GM21390 (cell line): ENCODE data around the gene PLBD2.

Experiments
- ATAC-seq: cut with Tn5 transposase; IDR thresholded peaks from one replicate; pipeline ENCODE4 v1.9.1; 2021; ENCODE audit not compliant: unreplicated experiment

Gene PLBD2

DNA sequence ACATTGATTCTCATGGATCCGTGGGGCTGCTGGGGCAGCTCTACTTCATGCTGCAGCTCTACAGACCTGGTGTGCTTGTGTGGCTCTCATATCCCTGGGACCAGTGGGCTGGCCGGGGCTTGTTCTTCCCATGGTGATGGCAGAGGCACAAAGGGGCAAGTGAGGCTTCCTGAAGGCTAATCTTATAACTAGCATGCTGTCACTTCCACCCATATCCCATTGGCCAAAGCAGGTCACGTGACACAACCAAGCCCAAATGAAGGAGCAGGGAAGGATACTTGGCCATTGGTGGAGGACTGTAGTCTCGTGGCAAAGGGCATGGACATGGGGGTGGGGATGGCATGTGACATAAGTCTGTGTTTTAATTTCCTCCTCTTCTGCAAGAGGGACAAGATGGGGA is 9.9 kb downstream of the PLBD2 start:
- no peak for ATAC-seq

DNA sequence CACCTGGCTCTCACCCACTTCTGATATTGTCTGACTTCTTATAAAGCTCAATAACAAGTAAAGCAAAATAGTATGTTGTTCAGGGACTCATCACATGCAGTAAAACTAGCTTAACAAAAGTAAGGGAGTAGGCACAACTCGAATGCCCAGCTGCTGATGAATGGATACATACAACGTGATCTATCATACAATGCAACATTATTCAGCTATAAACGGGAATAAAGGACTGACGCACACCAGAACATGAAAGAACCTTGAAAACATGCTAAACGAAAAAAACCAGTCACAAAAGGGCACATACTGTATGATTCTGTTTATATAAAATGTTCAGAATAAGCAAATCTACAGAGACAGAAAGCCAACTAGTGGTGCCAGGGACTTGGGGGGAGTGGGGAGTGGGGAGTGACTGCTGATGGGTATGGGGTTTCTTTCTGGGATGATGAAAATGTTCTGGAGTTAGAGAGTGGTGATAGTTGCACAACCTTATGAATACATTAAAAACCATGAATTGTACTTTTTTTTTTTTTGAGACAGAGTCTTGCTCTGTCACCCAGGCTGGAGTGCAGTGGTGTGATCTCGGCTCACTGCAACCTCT is 11.1 kb downstream of the PLBD2 start:
- no peak for ATAC-seq

GRCh38 chr12:113370923-113371682 is 12.7 kb downstream of the PLBD2 start:
- no peak for ATAC-seq

GRCh38 chr12:113371808-113372207 is 13.4 kb downstream of the PLBD2 start:
- no peak for ATAC-seq

DNA sequence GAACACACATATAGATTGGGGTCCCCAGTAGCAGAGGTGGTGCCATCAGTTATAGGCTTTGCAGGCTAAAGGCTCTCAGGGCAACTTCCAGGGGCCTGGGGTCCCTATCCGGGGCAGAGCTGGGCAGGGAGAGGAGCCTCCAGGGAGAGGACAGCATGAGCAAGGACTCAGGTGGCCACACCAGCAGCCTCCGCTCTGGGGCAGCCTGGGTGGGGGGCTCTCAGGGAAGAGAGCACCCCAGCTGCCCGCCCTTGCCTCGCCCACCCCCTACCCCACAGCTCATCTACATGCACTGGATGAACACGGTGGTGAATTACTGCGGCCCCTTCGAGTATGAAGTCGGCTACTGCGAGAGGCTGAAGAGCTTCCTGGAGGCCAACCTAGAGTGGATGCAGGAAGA is 14.0 kb downstream of the PLBD2 start:
- ATAC-seq, result no peak

GRCh38 chr12:113373440-113373839 is 15.1 kb downstream of the PLBD2 start:
- no peak for ATAC-seq

GRCh38 chr12:113373969-113374368 is 15.6 kb downstream of the PLBD2 start:
- ATAC-seq, result no peak

- no peak for ATAC-seq
These were observed 16.5 kb downstream of the PLBD2 start for GRCh38 chr12:113374823-113375428.

DNA sequence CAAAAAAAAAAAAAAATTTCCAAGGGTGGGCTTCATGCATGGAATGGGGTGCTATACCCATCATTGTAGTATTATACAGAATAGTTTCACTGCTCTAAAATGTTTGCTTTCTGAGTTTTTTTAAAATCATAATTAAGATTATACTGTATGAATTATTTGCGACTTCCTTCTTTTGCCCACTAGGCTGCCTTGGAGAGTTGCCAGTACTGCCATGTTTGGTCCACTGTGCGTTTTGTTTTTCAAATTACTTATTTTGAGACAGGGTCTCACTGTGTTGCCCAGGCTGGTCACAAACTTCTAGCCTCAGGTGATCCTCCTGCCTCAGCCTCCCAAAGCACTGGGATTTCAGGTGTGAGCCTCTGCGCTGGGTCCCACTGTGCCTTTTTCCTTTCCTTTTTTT is 19.9 kb downstream of the PLBD2 start:
- ATAC-seq, result no peak

DNA sequence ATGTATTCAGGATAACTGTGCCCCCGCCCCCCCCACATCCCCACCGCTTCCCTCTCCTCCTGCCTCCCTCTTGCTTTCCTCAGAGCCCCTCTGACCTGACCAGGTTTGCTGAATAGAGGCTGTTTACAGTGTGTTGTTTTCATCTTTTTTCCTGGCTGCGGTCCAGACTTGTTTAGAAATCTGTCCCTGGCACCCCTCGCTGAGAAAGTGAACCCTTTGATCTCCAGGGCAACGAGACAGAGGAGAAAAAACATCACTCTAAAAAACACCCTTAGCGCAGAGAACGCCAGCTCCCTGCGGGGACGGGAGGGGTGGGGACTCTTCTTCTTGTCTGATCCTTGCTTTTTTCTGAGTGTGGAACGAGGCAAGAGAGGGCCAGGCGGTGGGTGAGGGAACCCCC is 22.8 kb downstream of the PLBD2 start:
- no peak for ATAC-seq

- ATAC-seq, result no peak
These were observed 23.8 kb downstream of the PLBD2 start for GRCh38 chr12:113382206-113382605.

GRCh38 chr12:113384778-113385177 is 26.4 kb downstream of the PLBD2 start:
- ATAC-seq, result no peak

- no peak for ATAC-seq
These were observed 27.0 kb downstream of the PLBD2 start for GRCh38 chr12:113385282-113385882.

DNA sequence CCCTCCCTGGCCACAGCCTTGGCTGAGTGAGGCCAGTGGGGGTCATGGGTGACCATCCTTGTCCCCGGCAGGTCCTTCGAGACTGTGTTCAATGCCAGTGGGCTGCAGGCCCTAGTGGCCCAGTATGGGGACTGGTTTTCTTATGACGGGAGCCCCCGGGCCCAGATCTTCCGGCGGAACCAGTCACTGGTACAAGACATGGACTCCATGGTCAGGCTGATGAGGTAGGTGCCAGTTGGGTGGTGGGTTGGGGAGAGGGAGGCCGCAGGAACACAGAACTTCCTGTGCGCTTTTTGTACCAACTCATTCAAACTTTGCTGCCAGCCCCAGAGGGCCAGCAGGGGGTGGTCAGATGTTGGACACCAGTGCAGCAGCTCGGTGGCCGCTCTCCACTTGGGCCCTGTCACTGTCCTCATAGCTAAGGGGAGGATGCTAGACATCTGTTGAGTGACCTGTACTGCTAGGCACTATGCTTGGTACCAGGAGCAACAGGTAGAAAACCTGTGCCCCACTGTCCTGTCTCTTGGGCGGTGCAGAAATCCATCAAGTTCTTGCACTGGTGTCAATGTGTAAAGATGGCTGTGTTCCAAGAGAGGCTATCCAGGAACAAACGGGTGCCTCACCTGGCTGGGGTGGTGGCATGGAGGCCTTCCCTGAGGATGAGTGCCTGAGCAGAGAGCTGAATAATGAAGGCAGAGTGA is 28.6 kb downstream of the PLBD2 start:
- ATAC-seq, result no peak

DNA sequence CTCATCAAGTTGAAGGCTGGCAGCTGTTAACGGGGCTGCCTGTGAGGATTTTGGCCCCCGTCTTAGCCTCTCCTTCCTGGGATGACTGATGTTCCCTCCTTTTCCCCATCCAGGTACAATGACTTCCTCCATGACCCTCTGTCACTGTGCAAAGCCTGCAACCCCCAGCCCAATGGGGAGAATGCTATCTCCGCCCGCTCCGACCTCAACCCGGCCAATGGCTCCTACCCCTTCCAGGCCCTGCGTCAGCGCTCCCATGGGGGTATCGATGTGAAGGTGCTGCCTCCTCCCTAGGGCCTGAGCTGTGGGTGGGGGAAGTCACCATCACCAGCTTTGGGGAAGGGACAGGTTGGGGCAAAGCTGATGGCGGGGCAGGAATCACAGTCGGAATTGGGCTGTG is 29.2 kb downstream of the PLBD2 start:
- no peak for ATAC-seq

DNA sequence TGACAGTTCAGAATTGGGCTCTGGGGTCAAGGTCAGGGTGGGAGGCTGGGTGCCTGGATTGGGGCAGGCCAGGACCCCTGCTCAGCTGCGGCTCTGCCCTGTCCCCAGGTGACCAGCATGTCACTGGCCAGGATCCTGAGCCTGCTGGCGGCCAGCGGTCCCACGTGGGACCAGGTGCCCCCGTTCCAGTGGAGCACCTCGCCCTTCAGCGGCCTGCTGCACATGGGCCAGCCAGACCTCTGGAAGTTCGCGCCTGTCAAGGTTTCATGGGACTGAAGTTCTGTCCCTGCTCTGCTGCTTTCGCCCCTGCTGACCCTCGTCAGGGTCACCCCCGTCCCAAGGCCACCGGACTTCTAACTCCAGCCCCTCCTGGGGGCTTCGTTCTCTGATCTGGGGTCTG is 30.0 kb downstream of the PLBD2 start:
- ATAC-seq, result no peak

DNA sequence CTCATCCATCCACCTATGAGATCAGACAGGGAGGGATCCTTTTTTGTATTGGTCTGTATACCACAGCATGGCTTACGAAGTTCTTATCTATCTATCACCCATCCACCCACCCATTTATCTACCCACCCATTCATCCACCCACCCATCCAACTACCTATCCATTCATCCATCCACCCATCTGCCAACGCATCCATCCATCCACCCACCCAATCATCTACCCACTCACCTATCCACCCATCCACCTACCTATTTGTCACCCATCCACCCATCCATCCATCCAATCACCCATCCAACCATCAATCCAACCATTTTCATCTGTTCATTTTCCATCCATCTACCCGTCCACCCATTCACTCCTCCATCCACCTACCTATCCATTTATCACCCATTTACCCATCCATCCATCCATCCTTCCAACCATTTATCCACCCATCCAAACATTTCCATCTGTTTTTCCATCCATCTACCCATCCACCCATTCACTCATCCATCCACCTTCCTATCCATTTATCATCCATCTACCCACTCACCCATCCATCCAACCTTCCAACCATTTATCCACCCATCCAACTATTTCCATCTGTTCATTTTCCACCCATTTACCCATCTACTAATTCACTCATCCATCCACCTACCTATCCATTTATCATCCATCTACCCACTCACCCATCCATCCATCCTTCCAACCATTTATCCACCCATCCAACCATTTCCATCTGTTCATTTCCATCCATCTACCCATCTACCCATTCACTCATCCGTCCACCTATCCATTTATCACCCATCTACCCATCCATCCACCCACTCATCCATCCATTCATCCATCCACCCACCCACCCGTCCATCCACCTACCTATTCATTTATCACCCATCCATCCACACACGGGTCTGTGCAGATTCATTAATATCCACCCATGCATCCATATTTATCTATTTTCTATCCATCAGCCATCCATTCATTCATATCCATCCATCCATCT is 32.0 kb downstream of the PLBD2 start:
- ATAC-seq, result no peak

DNA sequence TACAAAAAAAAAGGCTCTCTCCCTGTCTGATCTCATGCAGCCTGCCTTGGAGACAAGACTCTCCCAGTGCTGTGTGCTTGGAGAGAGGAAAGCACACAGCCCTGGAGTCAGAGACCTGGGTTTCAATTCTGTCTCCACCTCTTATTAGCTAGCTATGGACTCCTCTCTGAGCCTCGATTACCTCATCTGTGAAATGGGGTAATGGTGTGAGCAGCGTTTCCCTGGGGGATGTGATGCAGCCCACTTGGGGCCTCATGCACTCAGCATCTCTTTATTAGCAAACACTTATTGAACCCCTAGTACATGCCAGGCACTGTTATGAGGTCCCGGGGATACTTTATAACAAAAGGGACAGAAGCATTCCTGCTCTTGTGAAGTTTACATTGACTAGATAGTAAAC is 32.8 kb downstream of the PLBD2 start:
- ATAC-seq, result no peak

GRCh38 chr12:113391650-113392337 is 33.4 kb downstream of the PLBD2 start:
- ATAC-seq, result no peak

- no peak for ATAC-seq
These were observed 34.1 kb downstream of the PLBD2 start for GRCh38 chr12:113392520-113392919.
